GM12878 (cell line): ENCODE measurements around the gene POGZ. TPM values are rescaled to one million over a fixed set of nuclear protein-coding genes. Genes with fewer than 3 reads are reported as not detected.

Experiments
- ATAC-seq: fragments of 200-7000 bp; cut with Tn5 transposase; 3 replicates; pipeline ENCODE4 v1.9.1; 2020; ENCODE audit warnings: mild to moderate bottlenecking, moderate library complexity
- BruUV-seq: library from RNA; stranded (reverse); fragments of 400-500 nt; replicated peaks from 2 replicates; lab custom pipeline; 2021; lab: Mats Ljungman, UMichigan
- CTCF ChIA-PET: fragments of 300-600 bp; sonication (Branson Sonifier 250); formaldehyde crosslinking; extraction: SDS; loops from one replicate; lab custom pipeline; 2021; ENCODE audit warnings: inconsistent platforms; lab: Yijun Ruan, JAX
- POLR2A ChIA-PET: fragments of 350-600 bp; formaldehyde crosslinking; extraction: SDS; loops from one replicate; lab custom pipeline; 2021; ENCODE audit warnings: inconsistent platforms; lab: Charles Lee
- RAD21 ChIA-PET: fragments of 300-600 bp; sonication (Branson Sonifier 250); formaldehyde crosslinking; loops from one replicate; lab custom pipeline; 2023; ENCODE audit warnings: antibody characterized with exemption; ENCODE audit not compliant: unreplicated experiment; lab: Charles Lee
- SMC1A ChIA-PET: fragments of 300-600 bp; sonication (Branson Sonifier 250); formaldehyde crosslinking; loops from one replicate; lab custom pipeline; 2023; ENCODE audit not compliant: unreplicated experiment, uncharacterized antibody; lab: Charles Lee
- DNase-seq: peaks from one replicate; pipeline ENCODE4 v3.0.0-alpha.2; 2011; ENCODE audit warnings: low read depth, low spot score
- FAIRE-seq: peaks from 3 replicates; lab custom pipeline; 2011; peaks lifted over from hg19 to GRCh38; lab: Jason Lieb, UNC
- H2AFZ ChIP-seq: 2 replicates; pipeline ENCODE4 v1.6.0; 2011; ENCODE audit warnings: low read depth, low read length, control low read depth; ENCODE audit not compliant: control insufficient read depth
- H3K27ac ChIP-seq: 2 replicates; pipeline ENCODE4 v1.5.1; 2011; ENCODE audit warnings: control low read depth; ENCODE audit not compliant: control insufficient read depth, insufficient read depth
- H3K27me3 ChIP-seq, 2 experiments: replicated peaks in 1 of 2; 2 replicates each; pipeline versions ENCODE4 v1.6.0 to v1.6.1; 2011; ENCODE audit warnings: low read length in 1 of 2; ENCODE audit not compliant: control insufficient read depth in 2 of 2, insufficient read depth in 2 of 2
- H3K36me3 ChIP-seq, 2 experiments: 2 replicates each; pipeline ENCODE4 v1.5.1; 2011; ENCODE audit warnings: low read length in 1 of 2; ENCODE audit not compliant: control insufficient read depth in 2 of 2, insufficient read depth in 2 of 2
- H3K4me1 ChIP-seq: 2 replicates; pipeline ENCODE4 v1.6.1; 2011; ENCODE audit warnings: mild to moderate bottlenecking, low read length, moderate library complexity, mixed read lengths; ENCODE audit not compliant: control insufficient read depth, insufficient read depth
- H3K4me2 ChIP-seq: 2 replicates; pipeline ENCODE4 v1.6.0; 2011; ENCODE audit warnings: control low read depth; ENCODE audit not compliant: control insufficient read depth, insufficient read depth
- H3K4me3 ChIP-seq: fragments of 200-600 bp; sonication (generic); 2 replicates; pipeline ENCODE4 v1.5.1; 2016
- H3K79me2 ChIP-seq: 2 replicates; pipeline ENCODE4 v1.6.0; 2011; ENCODE audit warnings: low read length; ENCODE audit not compliant: control insufficient read depth, insufficient read depth
- H3K9ac ChIP-seq: 2 replicates; pipeline ENCODE4 v1.8.0; 2011; ENCODE audit warnings: low read length, control low read depth, mixed read lengths; ENCODE audit not compliant: control insufficient read depth, insufficient read depth
- H3K9me3 ChIP-seq: replicated peaks from 3 replicates; pipeline ENCODE4 v1.5.1; 2011; ENCODE audit warnings: mild to moderate bottlenecking, low read length; ENCODE audit not compliant: control insufficient read depth, insufficient read depth
- H4K20me1 ChIP-seq: 2 replicates; pipeline ENCODE4 v1.6.0; 2011; ENCODE audit not compliant: control insufficient read depth, insufficient read depth
- CREM ChIP-seq: IDR thresholded peaks from 2 replicates; pipeline ENCODE4 v1.6.1; 2014; ENCODE audit warnings: antibody characterized with exemption, low read depth
- E2F4 ChIP-seq: IDR thresholded peaks from 2 replicates; pipeline ENCODE4 v1.6.1; 2012; ENCODE audit warnings: low read depth, low read length, improper control_type of control experiment
- EED ChIP-seq: sonication (generic); IDR thresholded peaks from 2 replicates; pipeline ENCODE4 v1.6.1; 2016; ENCODE audit warnings: antibody characterized with exemption, low read depth
- EGR1 ChIP-seq, 2 experiments: IDR thresholded peaks; 1 replicate in 1 of 2; 2 replicates in 1 of 2; pipeline ENCODE4 v1.6.1; 2011 to 2012; ENCODE audit warnings: low read depth in 2 of 2, low read length in 2 of 2, borderline replicate concordance in 1 of 2, mild to moderate bottlenecking in 1 of 2, moderate library complexity in 1 of 2
- ESRRA ChIP-seq: IDR thresholded peaks from 2 replicates; pipeline ENCODE4 v1.6.1; 2012; ENCODE audit warnings: mild to moderate bottlenecking, low read length, improper control_type of control experiment
- IKZF1 ChIP-seq: fragments of 450-650 bp; conservative IDR thresholded peaks from 2 replicates; pipeline ENCODE4 v1.6.1; 2017; ENCODE audit warnings: antibody characterized with exemption, mild to moderate bottlenecking
- RBBP5 ChIP-seq: fragments of 200-600 bp; sonication (generic); conservative IDR thresholded peaks from 2 replicates; pipeline ENCODE4 v1.6.1; 2016
- SRF ChIP-seq, 2 experiments: IDR thresholded peaks; 2 replicates each; pipeline ENCODE4 v1.6.1; 2011; ENCODE audit warnings: low read depth in 2 of 2, low read length in 2 of 2, mild to moderate bottlenecking in 1 of 2, moderate library complexity in 1 of 2
- WGBS: methylation state at CpG from one replicate; pipeline ENCODE4 v1.1.6; 2016; ENCODE audit warnings: low lambda C conversion rate; ENCODE audit not compliant: insufficient replicate concordance, insufficient coverage; ENCODE audit errors: missing lambda C conversion rate; 5-methylcytosine and 5-hydroxymethylcytosine counted together
- in situ Hi-C: fragments of 300-500 bp; cut with MboI; formaldehyde crosslinking; loops from 9 replicates; pipeline ENCODE4 v1.14.3; 2018; ENCODE audit warnings: mixed read lengths
- intact Hi-C: fragments of 100-400 bp; cut with micrococcal nuclease; formaldehyde crosslinking; loops from one replicate; pipeline ENCODE4 v1.14.2; 2022; ENCODE audit not compliant: unreplicated experiment
- polyA plus RNA-seq, 11 experiments: library from polyadenylated mRNA; depleted of rRNA in 4 of 11; unstranded in 6 of 11; stranded (reverse) in 5 of 11; fragments of >200 nt; fragmentation: Nextera tagmentation in 4 of 11; fragmentation: Illumina TruSeq in 1 of 11; extraction: Ambion mirVana in 4 of 11; extraction: Trizol in 1 of 11; gene quantifications; 1 replicate in 1 of 11; 2 replicates in 10 of 11; pipeline versions ENCODE4 v1.2.1 to v1.2.3, GENCODE V29; 2011 to 2016; ENCODE audit warnings: inconsistent platforms in 2 of 11, missing spikeins in 2 of 11, low read depth in 1 of 11
- total RNA-seq, 4 experiments: library from RNA; depleted of rRNA in 3 of 4; stranded (reverse); fragments of >200 nt in 3 of 4; fragmentation: Illumina TruSeq in 1 of 4; extraction: Trizol in 1 of 4; gene quantifications; 2 replicates each; pipeline versions ENCODE4 v1.2.1 to v1.2.3, GENCODE V29; 2013 to 2021

POGZ gene
- total and polyA plus RNA-seq, 10 of the 15 experiments (the other 5 are each of a cell fraction or from before 2014, with no cell fraction given) = 11.3 to 80.6 (median 35.8) TPM

- TF ChIP-seq ESRRA (no peak), SRF (IDR thresholded peaks at IDR 0.05; ENCODE audit: low read depth in 2 of 2, low read length in 2 of 2) (no peak), E2F4 (no peak), EED (no peak), RBBP5 (no peak), CREM (no peak), IKZF1 (no peak), EGR1 (IDR thresholded peaks at IDR 0.05; ENCODE audit: borderline replicate concordance in 1 of 2, low read depth in 2 of 2, low read length in 2 of 2) (no peak)
- Histone ChIP-seq H3K9me3 (no peaks in the 10 kb centered on the region), H3K27me3 (no peaks in the 10 kb centered on the region), H3K4me3 (no peak overlapping the region), H4K20me1 (no peaks in the 10 kb centered on the region), H3K4me2 (no peak overlapping the region), H3K36me3 (no peaks in the 10 kb centered on the region), H3K27ac (no peak overlapping the region), H2AFZ (no peak overlapping the region), H3K79me2 (no peaks in the 10 kb centered on the region), H3K9ac (no peak overlapping the region), H3K4me1 (peaks cover 1% of the 10 kb centered on the region)
- ATAC-seq = no peak
- RAD21 ChIA-PET = interaction anchor here (0.6 to 2.6 kb wide), 5 partner anchors 21 to 299 kb away, joined by 3 to 10 read pairs (median 4); no protein-coding TSS in a partner anchor
- in situ Hi-C loops (no loop called here), intact Hi-C loops (no loop called here)
- WGBS = 100% methylated on average over 1 of the region's 1 CpG
- SMC1A ChIA-PET = interaction anchor here (0.7 to 1.6 kb wide), 6 partner anchors 9 to 174 kb away, joined by 3 to 5 read pairs (median 3); no protein-coding TSS in a partner anchor
- FAIRE-seq = no peak
- CTCF ChIA-PET = interaction anchor here (0.7 kb wide), 1 partner anchor 51 kb away, joined by 6 read pairs; no protein-coding TSS in a partner anchor
- no TSS peak for BruUV-seq
- POLR2A ChIA-PET = interaction anchor here (0.6 to 2.7 kb wide), 5 partner anchors 23 to 213 kb away, joined by 3 to 10 read pairs (median 4); no protein-coding TSS in a partner anchor
- no peak for DNase-seq
These were observed 36.0 kb upstream of the POGZ start for GRCh38 chr1:151495316-151495715.
